ENCODE measurements around the gene CBX8. TPM values are rescaled to one million over a fixed set of nuclear protein-coding genes. Genes with fewer than 3 reads are reported as not detected.

CBX8 gene
- total and polyA plus RNA-seq, 2 of the 13 experiments (the other 11 are each of a cell fraction or from before 2014, with no cell fraction given) = 0.34 to 12.6 TPM

- peak; percentile 78; the same call in 1 of the 2 replicates for TF ChIP-seq AHR (CRISPR knock-in tag; IDR thresholded peaks at IDR 0.05)
- 0 out of 2 replicates have a peak, but pooled peaks have one; percentile 72 for TF ChIP-seq ZNF205 (CRISPR knock-in tag; IDR thresholded peaks at IDR 0.05)
- peak; percentile 40; the same call in 1 of the 2 replicates for TF ChIP-seq ZBTB21 (CRISPR knock-in tag; IDR thresholded peaks at IDR 0.05)
- TF ChIP-seq ZNF333 (CRISPR knock-in tag; IDR thresholded peaks at IDR 0.05; ENCODE audit: borderline replicate concordance) = no peak
- TF ChIP-seq SP140L (CRISPR knock-in tag; IDR thresholded peaks at IDR 0.05; ENCODE audit: borderline replicate concordance) = no peak
- TF ChIP-seq KDM5A (IDR thresholded peaks at IDR 0.05; ENCODE audit: borderline replicate concordance, low read length) = no peak
- no peak for TF ChIP-seq CENPX (CRISPR knock-in tag; IDR thresholded peaks at IDR 0.05)
- TF ChIP-seq ZNF44 (CRISPR knock-in tag; IDR thresholded peaks at IDR 0.05) = no peak
- peak; percentile 66 for TF ChIP-seq MXD4 (CRISPR knock-in tag; IDR thresholded peaks at IDR 0.05)
- peak; percentile 79; the same call in 1 of the 2 replicates for TF ChIP-seq PITX1 (CRISPR knock-in tag; IDR thresholded peaks at IDR 0.05)
- TF ChIP-seq MBNL3 (CRISPR knock-in tag; conservative IDR thresholded peaks at IDR 0.05) = no peak
- peak; percentile 63 for TF ChIP-seq ZFP1 (CRISPR knock-in tag; IDR thresholded peaks at IDR 0.05)
- TF ChIP-seq PRMT3 (CRISPR knock-in tag; IDR thresholded peaks at IDR 0.05; ENCODE audit: borderline replicate concordance, low read depth) = 0 out of 2 replicates have a peak, but pooled peaks have one; percentile 28
- no peak for TF ChIP-seq ZNF562 (CRISPR knock-in tag; IDR thresholded peaks at IDR 0.05; ENCODE audit: borderline replicate concordance)
- no peak for TF ChIP-seq HMGA1 (CRISPR knock-in tag; conservative IDR thresholded peaks at IDR 0.05)
- TF ChIP-seq ZKSCAN8 (CRISPR knock-in tag; IDR thresholded peaks at IDR 0.05; ENCODE audit: borderline replicate concordance) = peak; percentile 85
- TF ChIP-seq THAP11 (CRISPR knock-in tag; IDR thresholded peaks at IDR 0.05) = peak; percentile 83
- TF ChIP-seq TCF7 (IDR thresholded peaks at IDR 0.05; ENCODE audit: low read depth) = peak; percentile 66
- TF ChIP-seq SP1 (IDR thresholded peaks at IDR 0.05) = no peak
- no peak for TF ChIP-seq SP1 (CRISPR knock-in tag; IDR thresholded peaks at IDR 0.05)
- no peak for TF ChIP-seq MAZ (IDR thresholded peaks at IDR 0.05; ENCODE audit: borderline replicate concordance, low read depth, low read length)
- peak; percentile 57 for TF ChIP-seq MAZ (CRISPR knock-in tag; IDR thresholded peaks at IDR 0.05; ENCODE audit: low read depth)
- TF ChIP-seq PLSCR1 (CRISPR knock-in tag; IDR thresholded peaks at IDR 0.05; ENCODE audit: borderline replicate concordance) = no peak
- TF ChIP-seq HHEX (CRISPR knock-in tag; IDR thresholded peaks at IDR 0.05) = peak; percentile 88
- peak; percentile 93; the same call in 1 of the 2 replicates for TF ChIP-seq FOXK1 (CRISPR knock-in tag; IDR thresholded peaks at IDR 0.05; ENCODE audit: borderline replicate concordance, low read depth)
- peak; percentile 89; the same call in 1 of the 2 replicates for TF ChIP-seq KLF6 (CRISPR knock-in tag; IDR thresholded peaks at IDR 0.05)
- no peak for TF ChIP-seq ZUFSP (CRISPR knock-in tag; IDR thresholded peaks at IDR 0.05; ENCODE audit: borderline replicate concordance)
- peak; percentile 79; the same call in 1 of the 2 replicates for TF ChIP-seq ZNF441 (CRISPR knock-in tag; IDR thresholded peaks at IDR 0.05; ENCODE audit: borderline replicate concordance)
- TF ChIP-seq ATM (IDR thresholded peaks at IDR 0.05; ENCODE audit: borderline replicate concordance) = no peak
- TF ChIP-seq KAT8 (CRISPR knock-in tag; IDR thresholded peaks at IDR 0.05) = peak; percentile 84; the same call in 1 of the 2 replicates
- no peak for TF ChIP-seq BRF2 (CRISPR knock-in tag; IDR thresholded peaks at IDR 0.05)
Measured at GRCh38 chr17:79822583-79823124, 25.8 kb upstream of the CBX8 start (continued).

Data from HepG2 (cell line).